ENCODE data around the gene ACTC1. TPM values are rescaled to one million over a fixed set of nuclear protein-coding genes. Genes with fewer than 3 reads are reported as not detected.

The ACTC1 gene
- total and polyA plus RNA-seq, 9 donors = 2,723 to 8,533 (median 6,983) TPM

GRCh38 chr15:34769711-34770110 is 25.6 kb downstream of the ACTC1 start:
- no peak overlapping the region for H3K4me3 ChIP-seq (ENCODE audit: low read length)

GRCh38 chr15:34768530-34768929 is 26.8 kb downstream of the ACTC1 start:
- H3K4me3 ChIP-seq (ENCODE audit: low read length) = no peak overlapping the region
- peaks cover 2% of the 10 kb centered on the region for H3K27me3 ChIP-seq (ENCODE audit: control insufficient read depth, insufficient read depth, low read length)
- no peak for DNase-seq
- no peaks in the 10 kb centered on the region for H3K9me3 ChIP-seq (replicated peaks; ENCODE audit: control insufficient read depth, low read depth, low read length)
- no peaks in the 10 kb centered on the region for H3K36me3 ChIP-seq (ENCODE audit: control insufficient read depth, insufficient read depth, low read length)
- no peak overlapping the region for H3K27ac ChIP-seq (ENCODE audit: low read length)
- H3K4me1 ChIP-seq (ENCODE audit: control insufficient read depth, insufficient read depth, low read length) = peaks cover 3% of the 10 kb centered on the region

More at GRCh38 chr15:34769711-34770110, 25.6 kb downstream of the ACTC1 start:
- peaks cover 2% of the 10 kb centered on the region for H3K27me3 ChIP-seq (ENCODE audit: control insufficient read depth, insufficient read depth, low read length)
- no peaks in the 10 kb centered on the region for H3K9me3 ChIP-seq (replicated peaks; ENCODE audit: control insufficient read depth, low read depth, low read length)
- no peaks in the 10 kb centered on the region for H3K36me3 ChIP-seq (ENCODE audit: control insufficient read depth, insufficient read depth, low read length)
- H3K4me1 ChIP-seq (ENCODE audit: control insufficient read depth, insufficient read depth, low read length) = peaks cover 3% of the 10 kb centered on the region
- no peak overlapping the region for H3K27ac ChIP-seq (ENCODE audit: low read length)
- 100% methylated on average over 1 of the region's 2 CpGs for WGBS (ENCODE audit: insufficient coverage)
- no peak for DNase-seq

- no peak overlapping the region for H3K4me3 ChIP-seq (ENCODE audit: low read length)
- H3K36me3 ChIP-seq (ENCODE audit: control insufficient read depth, insufficient read depth, low read length) = no peaks in the 10 kb centered on the region
- WGBS (ENCODE audit: insufficient coverage) = no CpG with 5 or more reads among the region's 5 CpGs
- H3K9me3 ChIP-seq (replicated peaks; ENCODE audit: control insufficient read depth, low read depth, low read length) = no peaks in the 10 kb centered on the region
- H3K4me1 ChIP-seq (ENCODE audit: control insufficient read depth, insufficient read depth, low read length) = peaks cover 3% of the 10 kb centered on the region
- H3K27me3 ChIP-seq (ENCODE audit: control insufficient read depth, insufficient read depth, low read length) = peaks cover 2% of the 10 kb centered on the region
- DNase-seq = no peak
- H3K27ac ChIP-seq (ENCODE audit: low read length) = no peak overlapping the region
These were observed 29.6 kb downstream of the ACTC1 start for GRCh38 chr15:34765741-34766140.

GRCh38 chr15:34760909-34761308 is 34.4 kb downstream of the ACTC1 start:
- WGBS (ENCODE audit: insufficient coverage) = no CpG with 5 or more reads among the region's 3 CpGs
- Histone ChIP-seq H3K4me3 (ENCODE audit: low read length) (no peak overlapping the region), H3K9me3 (replicated peaks; ENCODE audit: control insufficient read depth, low read depth, low read length) (no peaks in the 10 kb centered on the region), H3K36me3 (ENCODE audit: control insufficient read depth, insufficient read depth, low read length) (no peaks in the 10 kb centered on the region), H3K27me3 (ENCODE audit: control insufficient read depth, insufficient read depth, low read length) (peaks cover 9% of the 10 kb centered on the region), H3K4me1 (ENCODE audit: control insufficient read depth, insufficient read depth, low read length) (no peaks in the 10 kb centered on the region), H3K27ac (ENCODE audit: low read length) (no peak overlapping the region)
- no peak for DNase-seq

- H3K4me3 ChIP-seq (ENCODE audit: low read length) = no peak overlapping the region
- H3K27ac ChIP-seq (ENCODE audit: low read length) = no peak overlapping the region
- H3K9me3 ChIP-seq (replicated peaks; ENCODE audit: control insufficient read depth, low read depth, low read length) = no peaks in the 10 kb centered on the region
- 66% methylated on average over 2 of the region's 2 CpGs for WGBS (ENCODE audit: insufficient coverage)
- H3K36me3 ChIP-seq (ENCODE audit: control insufficient read depth, insufficient read depth, low read length) = no peaks in the 10 kb centered on the region
- no peak for DNase-seq
- no peaks in the 10 kb centered on the region for H3K4me1 ChIP-seq (ENCODE audit: control insufficient read depth, insufficient read depth, low read length)
- peaks cover 18% of the 10 kb centered on the region for H3K27me3 ChIP-seq (ENCODE audit: control insufficient read depth, insufficient read depth, low read length)
These were observed 35.4 kb downstream of the ACTC1 start for GRCh38 chr15:34759992-34760391.

- H3K9me3 ChIP-seq (replicated peaks; ENCODE audit: control insufficient read depth, low read depth, low read length) = no peaks in the 10 kb centered on the region
- H3K27ac ChIP-seq (ENCODE audit: low read length) = no peak overlapping the region
- DNase-seq = no peak
- H3K27me3 ChIP-seq (ENCODE audit: control insufficient read depth, insufficient read depth, low read length) = peaks cover 24% of the 10 kb centered on the region
- no peak overlapping the region for H3K4me3 ChIP-seq (ENCODE audit: low read length)
- H3K4me1 ChIP-seq (ENCODE audit: control insufficient read depth, insufficient read depth, low read length) = no peaks in the 10 kb centered on the region
- 53% methylated on average over 2 of the region's 3 CpGs for WGBS (ENCODE audit: insufficient coverage)
- H3K36me3 ChIP-seq (ENCODE audit: control insufficient read depth, insufficient read depth, low read length) = no peaks in the 10 kb centered on the region
These were observed 36.0 kb downstream of the ACTC1 start for GRCh38 chr15:34759347-34759746.

- WGBS (ENCODE audit: insufficient coverage) = 67% methylated on average over 1 of the region's 3 CpGs
- H3K4me1 ChIP-seq (ENCODE audit: control insufficient read depth, insufficient read depth, low read length) = no peaks in the 10 kb centered on the region
- no peak for DNase-seq
- no peaks in the 10 kb centered on the region for H3K36me3 ChIP-seq (ENCODE audit: control insufficient read depth, insufficient read depth, low read length)
- no peak overlapping the region for H3K4me3 ChIP-seq (ENCODE audit: low read length)
- H3K27me3 ChIP-seq (ENCODE audit: control insufficient read depth, insufficient read depth, low read length) = peaks cover 42% of the 10 kb centered on the region
- no peaks in the 10 kb centered on the region for H3K9me3 ChIP-seq (replicated peaks; ENCODE audit: control insufficient read depth, low read depth, low read length)
- no peak overlapping the region for H3K27ac ChIP-seq (ENCODE audit: low read length)
These were observed 38.1 kb downstream of the ACTC1 start for GRCh38 chr15:34757262-34757661.

GRCh38 chr15:34755419-34755773 is 40.0 kb downstream of the ACTC1 start:
- H3K9me3 ChIP-seq (replicated peaks; ENCODE audit: control insufficient read depth, low read depth, low read length) = no peaks in the 10 kb centered on the region
- no peak overlapping the region for H3K27ac ChIP-seq (ENCODE audit: low read length)
- WGBS (ENCODE audit: insufficient coverage) = 4% methylated on average over 3 of the region's 11 CpGs
- H3K4me3 ChIP-seq (ENCODE audit: low read length) = no peak overlapping the region
- H3K4me1 ChIP-seq (ENCODE audit: control insufficient read depth, insufficient read depth, low read length) = no peaks in the 10 kb centered on the region
- no peak for DNase-seq
- H3K27me3 ChIP-seq (ENCODE audit: control insufficient read depth, insufficient read depth, low read length) = peaks cover 43% of the 10 kb centered on the region
- H3K36me3 ChIP-seq (ENCODE audit: control insufficient read depth, insufficient read depth, low read length) = no peaks in the 10 kb centered on the region

GRCh38 chr15:34754674-34755418 is 40.5 kb downstream of the ACTC1 start, which contains the start of gene GJD2:
Gene GJD2 (minus strand): TSS chr15:34754998. CDS start chr15:34754488, 510 bp downstream.
- Histone ChIP-seq H3K9me3 (replicated peaks; ENCODE audit: control insufficient read depth, low read depth, low read length) (no peaks in the 10 kb centered on the region), H3K27me3 (ENCODE audit: control insufficient read depth, insufficient read depth, low read length) (peaks cover 43% of the 10 kb centered on the region), H3K4me3 (ENCODE audit: low read length) (peak within 1 kb of the TSS; percentile 19), H3K4me1 (ENCODE audit: control insufficient read depth, insufficient read depth, low read length) (no peaks in the 10 kb centered on the region), H3K36me3 (ENCODE audit: control insufficient read depth, insufficient read depth, low read length) (no peaks in the 10 kb centered on the region), H3K27ac (ENCODE audit: low read length) (no peak within 1 kb of the TSS)
- 1% methylated on average over 61 of the region's 81 CpGs for WGBS (ENCODE audit: insufficient coverage)
- peak; percentile 6 for DNase-seq

- Histone ChIP-seq H3K4me1 (ENCODE audit: control insufficient read depth, insufficient read depth, low read length) (no peaks in the 10 kb centered on the region), H3K4me3 (ENCODE audit: low read length) (no peak overlapping the region), H3K27ac (ENCODE audit: low read length) (no peak overlapping the region), H3K36me3 (ENCODE audit: control insufficient read depth, insufficient read depth, low read length) (no peaks in the 10 kb centered on the region), H3K27me3 (ENCODE audit: control insufficient read depth, insufficient read depth, low read length) (peaks cover 43% of the 10 kb centered on the region), H3K9me3 (replicated peaks; ENCODE audit: control insufficient read depth, low read depth, low read length) (no peaks in the 10 kb centered on the region)
- no peak for DNase-seq
- 2% methylated on average over 24 of the region's 27 CpGs for WGBS (ENCODE audit: insufficient coverage)
These were observed 41.2 kb downstream of the ACTC1 start for GRCh38 chr15:34754171-34754601.
